HepG2 (cell line): ENCODE results near the gene MIEF1. TPM values are rescaled to one million over a fixed set of nuclear protein-coding genes. Genes with fewer than 3 reads are reported as not detected.

Experiments used
- CBX2 ChIP-seq, 2 experiments: fragments of 200-600 bp in 1 of 2; sonication (generic); formaldehyde crosslinking in 1 of 2; IDR thresholded peaks; 2 replicates each; pipeline versions ENCODE4 v1.7.0 to v1.8.1; 2018 to 2022; ENCODE audit warnings: low read depth in 2 of 2, low read length in 1 of 2, mild to moderate bottlenecking in 1 of 2, missing genetic modification reagents in 1 of 2
- CCDC6 ChIP-seq: sonication (generic); formaldehyde crosslinking; IDR thresholded peaks from 2 replicates; pipeline ENCODE4 v1.8.1; 2022; ENCODE audit warnings: mild to moderate bottlenecking, missing genetic modification reagents, moderate library complexity
- KMT2A ChIP-seq: sonication (generic); formaldehyde crosslinking; IDR thresholded peaks from 2 replicates; pipeline ENCODE4 v1.4.0; 2020; ENCODE audit warnings: missing genetic modification reagents
- MTF2 ChIP-seq: sonication (generic); formaldehyde crosslinking; IDR thresholded peaks from 2 replicates; pipeline ENCODE4 v1.5.0; 2020; ENCODE audit warnings: missing genetic modification reagents, borderline replicate concordance
- PAX8 ChIP-seq: sonication (generic); formaldehyde crosslinking; IDR thresholded peaks from 2 replicates; pipeline ENCODE4 v1.8.0; 2022; ENCODE audit warnings: mild to moderate bottlenecking, missing genetic modification reagents, borderline replicate concordance
- PHF8 ChIP-seq: sonication (generic); formaldehyde crosslinking; IDR thresholded peaks from 2 replicates; pipeline ENCODE4 v1.5.0; 2020; ENCODE audit warnings: missing genetic modification reagents
- SMC3 ChIP-seq: IDR thresholded peaks from 2 replicates; pipeline ENCODE4 v1.6.1; 2011; ENCODE audit warnings: low read length, improper control_type of control experiment
- TBP ChIP-seq: sonication (generic); formaldehyde crosslinking; IDR thresholded peaks from 2 replicates; pipeline ENCODE4 v1.5.0; 2020; ENCODE audit warnings: missing genetic modification reagents
- WIZ ChIP-seq: sonication (generic); formaldehyde crosslinking; IDR thresholded peaks from 2 replicates; pipeline ENCODE4 v1.5.1; 2020; ENCODE audit warnings: mild to moderate bottlenecking, missing genetic modification reagents
- XRCC5 ChIP-seq: fragments of 200-400 bp; formaldehyde crosslinking; optimal IDR thresholded peaks from 2 replicates; pipeline ENCODE3; 2017; ENCODE audit warnings: mild to moderate bottlenecking, low read length
- ZNF20 ChIP-seq: sonication (generic); formaldehyde crosslinking; IDR thresholded peaks from 2 replicates; pipeline ENCODE4 v1.4.0; 2020; ENCODE audit warnings: mild to moderate bottlenecking, moderate library complexity, missing genetic modification reagents
- ZNF282 ChIP-seq: fragments of 450-650 bp; IDR thresholded peaks from 2 replicates; pipeline ENCODE4 v1.6.1; 2018; ENCODE audit not compliant: partially characterized antibody
- ZNF605 ChIP-seq: sonication (generic); formaldehyde crosslinking; IDR thresholded peaks from 2 replicates; pipeline ENCODE4 v1.8.0; 2022; ENCODE audit warnings: mild to moderate bottlenecking, missing genetic modification reagents
- ZNF670 ChIP-seq: sonication (generic); formaldehyde crosslinking; IDR thresholded peaks from 2 replicates; pipeline ENCODE4 v1.8.0; 2022; ENCODE audit warnings: mild to moderate bottlenecking, missing genetic modification reagents, borderline replicate concordance
- ZNF782 ChIP-seq: sonication (generic); formaldehyde crosslinking; IDR thresholded peaks from 2 replicates; pipeline ENCODE4 v1.4.0; 2020; ENCODE audit warnings: missing genetic modification reagents, mild to moderate bottlenecking, borderline replicate concordance
- ZNF850 ChIP-seq: sonication (generic); formaldehyde crosslinking; conservative IDR thresholded peaks from 2 replicates; pipeline ENCODE4 v1.9.0; 2021; ENCODE audit warnings: mild to moderate bottlenecking, missing genetic modification reagents
- polyA plus RNA-seq, 8 experiments: library from polyadenylated mRNA; depleted of rRNA in 3 of 8; stranded (reverse) in 7 of 8; unstranded in 1 of 8; fragments of >200 nt; fragmentation: Illumina TruSeq in 4 of 8; extraction: Trizol in 4 of 8; gene quantifications; 2 replicates each; pipeline versions ENCODE4 v1.2.1 to v1.2.3, GENCODE V29; 2011 to 2016; ENCODE audit warnings: low read depth in 4 of 8, missing spikeins in 1 of 8, mixed read lengths in 1 of 8; ENCODE audit not compliant: insufficient read depth in 1 of 8
- total RNA-seq, 5 experiments: library from RNA; depleted of rRNA; stranded (reverse); fragments of >200 nt; fragmentation: Illumina TruSeq; extraction: Trizol; gene quantifications; 2 replicates each; pipeline ENCODE4 v1.2.3, GENCODE V29; 2016; ENCODE audit warnings: low read depth in 1 of 5
- TF ChIP-seq, protein P1 (sequence below): fragments of 450-650 bp; IDR thresholded peaks from 2 replicates; pipeline ENCODE4 v1.6.1; 2016
- TF ChIP-seq, protein P2 (sequence below): sonication (generic); formaldehyde crosslinking; IDR thresholded peaks from 2 replicates; pipeline ENCODE4 v1.5.0; 2020; ENCODE audit warnings: missing genetic modification reagents
- TF ChIP-seq, protein P3 (sequence below): sonication (generic); formaldehyde crosslinking; IDR thresholded peaks from 2 replicates; pipeline ENCODE4 v1.5.1; 2020; ENCODE audit warnings: missing genetic modification reagents, mild to moderate bottlenecking, borderline replicate concordance
- TF ChIP-seq, protein P4 (sequence below): sonication (generic); formaldehyde crosslinking; IDR thresholded peaks from 2 replicates; pipeline ENCODE4 v1.4.0; 2020; ENCODE audit warnings: mild to moderate bottlenecking, missing genetic modification reagents

The MIEF1 gene
- total and polyA plus RNA-seq, 2 of the 13 experiments (the other 11 are each of a cell fraction or from before 2014, with no cell fraction given) = 21.7 to 34.8 TPM

DNA sequence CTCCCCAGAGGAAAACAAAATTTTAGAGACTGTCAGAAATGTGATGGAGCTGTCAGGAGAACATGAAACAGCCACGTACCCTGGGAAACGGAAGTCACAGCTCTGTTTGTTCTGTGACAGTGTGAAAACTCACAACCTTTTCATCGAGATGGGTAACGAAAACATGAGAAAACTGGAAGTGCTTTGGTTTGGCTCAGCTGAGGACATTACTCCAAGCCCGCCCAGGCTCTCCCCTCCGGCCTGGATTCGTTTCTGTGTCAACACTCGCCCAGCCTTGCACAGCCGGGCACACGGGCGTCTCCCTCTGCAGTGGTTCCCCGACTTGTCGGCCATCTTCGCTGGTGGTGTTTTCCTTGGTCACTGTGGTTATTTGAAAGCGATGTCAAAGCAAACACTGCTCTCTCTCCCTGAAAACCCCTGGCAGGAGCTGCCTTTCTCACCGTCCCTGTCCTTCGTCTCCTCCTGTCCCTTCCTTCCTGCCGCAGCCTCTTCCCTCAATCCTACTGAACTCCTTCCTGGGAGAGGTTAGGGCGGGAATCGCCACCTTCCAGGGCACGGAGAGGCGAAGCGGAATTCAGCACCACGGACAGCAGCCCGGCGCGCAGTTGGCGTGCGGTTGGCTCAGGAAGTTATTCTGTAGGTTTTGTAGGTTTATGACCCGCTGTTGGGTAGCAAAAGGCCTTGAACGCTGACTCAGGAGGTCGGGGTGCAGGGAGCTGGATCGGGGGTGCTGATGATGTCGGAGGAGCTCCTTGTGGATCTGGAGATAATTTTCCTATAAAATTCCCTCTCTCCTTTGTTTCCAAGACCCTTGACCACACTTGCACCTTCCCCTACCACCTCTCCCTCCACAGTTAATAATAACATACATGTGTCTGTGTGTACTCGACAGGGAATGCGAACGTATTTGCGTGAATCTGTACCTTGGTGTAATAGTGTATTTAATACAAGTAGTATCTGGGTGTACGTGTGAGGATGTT, 43.6 kb downstream of the MIEF1 start (continued):
- TF ChIP-seq, protein P1, sequence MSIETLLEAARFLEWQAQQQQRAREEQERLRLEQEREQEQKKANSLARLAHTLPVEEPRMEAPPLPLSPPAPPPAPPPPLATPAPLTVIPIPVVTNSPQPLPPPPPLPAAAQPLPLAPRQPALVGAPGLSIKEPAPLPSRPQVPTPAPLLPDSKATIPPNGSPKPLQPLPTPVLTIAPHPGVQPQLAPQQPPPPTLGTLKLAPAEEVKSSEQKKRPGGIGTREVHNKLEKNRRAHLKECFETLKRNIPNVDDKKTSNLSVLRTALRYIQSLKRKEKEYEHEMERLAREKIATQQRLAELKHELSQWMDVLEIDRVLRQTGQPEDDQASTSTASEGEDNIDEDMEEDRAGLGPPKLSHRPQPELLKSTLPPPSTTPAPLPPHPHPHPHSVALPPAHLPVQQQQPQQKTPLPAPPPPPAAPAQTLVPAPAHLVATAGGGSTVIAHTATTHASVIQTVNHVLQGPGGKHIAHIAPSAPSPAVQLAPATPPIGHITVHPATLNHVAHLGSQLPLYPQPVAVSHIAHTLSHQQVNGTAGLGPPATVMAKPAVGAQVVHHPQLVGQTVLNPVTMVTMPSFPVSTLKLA = no peak
- TF ChIP-seq, protein P2, sequence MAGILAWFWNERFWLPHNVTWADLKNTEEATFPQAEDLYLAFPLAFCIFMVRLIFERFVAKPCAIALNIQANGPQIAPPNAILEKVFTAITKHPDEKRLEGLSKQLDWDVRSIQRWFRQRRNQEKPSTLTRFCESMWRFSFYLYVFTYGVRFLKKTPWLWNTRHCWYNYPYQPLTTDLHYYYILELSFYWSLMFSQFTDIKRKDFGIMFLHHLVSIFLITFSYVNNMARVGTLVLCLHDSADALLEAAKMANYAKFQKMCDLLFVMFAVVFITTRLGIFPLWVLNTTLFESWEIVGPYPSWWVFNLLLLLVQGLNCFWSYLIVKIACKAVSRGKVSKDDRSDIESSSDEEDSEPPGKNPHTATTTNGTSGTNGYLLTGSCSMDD (CRISPR knock-in tag) = peak; percentile 76; the same call in 1 of the 2 replicates
- TF ChIP-seq SMC3 (no peak), ZNF20 (CRISPR knock-in tag) (no peak), KMT2A (no peak), CCDC6 (CRISPR knock-in tag) (peak; percentile 82; the same call in 1 of the 2 replicates), ZNF670 (CRISPR knock-in tag) (no peak), CBX2 (IDR thresholded peaks at IDR 0.05; ENCODE audit: low read depth, low read length) (no peak), CBX2 (CRISPR knock-in tag; IDR thresholded peaks at IDR 0.05; ENCODE audit: low read depth) (no peak), XRCC5 (peak; percentile 72), ZNF282 (no peak), TBP (CRISPR knock-in tag) (no peak), ZNF850 (CRISPR knock-in tag) (no peak), PAX8 (CRISPR knock-in tag) (no peak), ZNF605 (CRISPR knock-in tag) (peak; percentile 82; the same call in 1 of the 2 replicates), MTF2 (0 out of 2 replicates have a peak, but pooled peaks have one; percentile 33), PHF8 (CRISPR knock-in tag) (no peak), WIZ (CRISPR knock-in tag) (peak; percentile 99), ZNF782 (CRISPR knock-in tag) (no peak)
- TF ChIP-seq, protein P3, sequence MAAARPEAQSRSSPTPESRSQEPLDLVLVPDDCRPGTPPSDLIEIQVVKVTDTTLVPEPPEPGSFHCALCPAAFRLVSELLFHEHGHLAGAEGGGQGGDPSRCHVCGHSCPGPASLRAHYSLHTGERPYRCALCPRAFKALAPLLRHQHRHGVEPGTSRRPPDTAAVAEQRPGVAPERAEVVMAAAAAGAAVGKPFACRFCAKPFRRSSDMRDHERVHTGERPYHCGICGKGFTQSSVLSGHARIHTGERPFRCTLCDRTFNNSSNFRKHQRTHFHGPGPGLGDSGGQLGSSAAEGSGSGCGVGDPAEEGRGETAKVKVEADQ (CRISPR knock-in tag) = no peak
- TF ChIP-seq, protein P4, sequence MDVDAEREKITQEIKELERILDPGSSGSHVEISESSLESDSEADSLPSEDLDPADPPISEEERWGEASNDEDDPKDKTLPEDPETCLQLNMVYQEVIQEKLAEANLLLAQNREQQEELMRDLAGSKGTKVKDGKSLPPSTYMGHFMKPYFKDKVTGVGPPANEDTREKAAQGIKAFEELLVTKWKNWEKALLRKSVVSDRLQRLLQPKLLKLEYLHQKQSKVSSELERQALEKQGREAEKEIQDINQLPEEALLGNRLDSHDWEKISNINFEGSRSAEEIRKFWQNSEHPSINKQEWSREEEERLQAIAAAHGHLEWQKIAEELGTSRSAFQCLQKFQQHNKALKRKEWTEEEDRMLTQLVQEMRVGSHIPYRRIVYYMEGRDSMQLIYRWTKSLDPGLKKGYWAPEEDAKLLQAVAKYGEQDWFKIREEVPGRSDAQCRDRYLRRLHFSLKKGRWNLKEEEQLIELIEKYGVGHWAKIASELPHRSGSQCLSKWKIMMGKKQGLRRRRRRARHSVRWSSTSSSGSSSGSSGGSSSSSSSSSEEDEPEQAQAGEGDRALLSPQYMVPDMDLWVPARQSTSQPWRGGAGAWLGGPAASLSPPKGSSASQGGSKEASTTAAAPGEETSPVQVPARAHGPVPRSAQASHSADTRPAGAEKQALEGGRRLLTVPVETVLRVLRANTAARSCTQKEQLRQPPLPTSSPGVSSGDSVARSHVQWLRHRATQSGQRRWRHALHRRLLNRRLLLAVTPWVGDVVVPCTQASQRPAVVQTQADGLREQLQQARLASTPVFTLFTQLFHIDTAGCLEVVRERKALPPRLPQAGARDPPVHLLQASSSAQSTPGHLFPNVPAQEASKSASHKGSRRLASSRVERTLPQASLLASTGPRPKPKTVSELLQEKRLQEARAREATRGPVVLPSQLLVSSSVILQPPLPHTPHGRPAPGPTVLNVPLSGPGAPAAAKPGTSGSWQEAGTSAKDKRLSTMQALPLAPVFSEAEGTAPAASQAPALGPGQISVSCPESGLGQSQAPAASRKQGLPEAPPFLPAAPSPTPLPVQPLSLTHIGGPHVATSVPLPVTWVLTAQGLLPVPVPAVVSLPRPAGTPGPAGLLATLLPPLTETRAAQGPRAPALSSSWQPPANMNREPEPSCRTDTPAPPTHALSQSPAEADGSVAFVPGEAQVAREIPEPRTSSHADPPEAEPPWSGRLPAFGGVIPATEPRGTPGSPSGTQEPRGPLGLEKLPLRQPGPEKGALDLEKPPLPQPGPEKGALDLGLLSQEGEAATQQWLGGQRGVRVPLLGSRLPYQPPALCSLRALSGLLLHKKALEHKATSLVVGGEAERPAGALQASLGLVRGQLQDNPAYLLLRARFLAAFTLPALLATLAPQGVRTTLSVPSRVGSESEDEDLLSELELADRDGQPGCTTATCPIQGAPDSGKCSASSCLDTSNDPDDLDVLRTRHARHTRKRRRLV (CRISPR knock-in tag) = 0 out of 2 replicates have a peak, but pooled peaks have one; percentile 32
